ENCODE results near the gene NKD2. TPM values are rescaled to one million over a fixed set of nuclear protein-coding genes. Genes with fewer than 3 reads are reported as not detected.

NKD2 gene
- total and polyA plus RNA-seq, 3 donors from 2014 or later, result 16.5 to 42.1 (median 31.6) TPM

DNA sequence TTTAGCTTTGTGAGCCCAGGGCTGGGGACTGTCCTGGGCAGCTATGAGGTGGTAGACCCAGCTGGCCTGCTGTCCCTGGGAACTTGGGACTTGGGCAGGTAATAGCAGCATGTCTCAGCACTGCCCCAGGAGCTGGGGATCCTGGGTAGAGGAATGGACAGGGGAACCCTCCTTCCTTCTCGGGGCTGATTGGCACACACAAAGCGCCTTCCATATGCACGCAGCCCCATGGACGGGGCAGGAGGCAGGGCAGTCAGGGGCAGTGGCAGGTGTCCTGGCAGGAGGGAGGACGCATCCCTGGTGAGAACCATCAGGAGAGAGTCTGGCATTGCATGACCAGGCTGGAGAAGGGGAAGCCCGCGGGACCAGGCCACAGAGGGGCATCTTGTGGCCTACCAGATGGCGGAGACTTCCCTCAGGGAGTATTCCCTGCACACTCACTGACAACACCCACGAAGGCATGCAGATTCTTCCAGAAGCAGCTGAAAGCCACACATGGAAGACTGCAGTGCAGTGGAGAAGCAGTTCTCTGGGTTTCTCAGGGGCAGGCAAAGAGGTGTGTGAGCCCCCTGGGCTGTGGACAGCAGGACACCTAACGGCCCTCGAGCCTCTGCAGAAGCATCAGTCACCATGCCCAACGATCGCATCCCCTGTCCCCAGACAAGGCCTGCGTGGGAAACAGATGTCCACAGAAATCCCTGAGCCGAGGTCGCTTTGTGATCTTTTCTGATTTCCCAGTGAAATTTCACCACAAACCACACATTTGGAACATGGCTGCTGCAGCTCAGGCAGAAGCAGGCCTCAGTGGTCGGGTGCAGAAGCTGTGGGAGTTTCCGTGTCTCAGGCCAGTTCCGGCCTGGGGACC is 7.0 kb upstream of the NKD2 start:
- Histone ChIP-seq H3K27me3 (no peaks in the 10 kb centered on the region), H3K27ac (no peak overlapping the region), H3K9me3 (no peaks in the 10 kb centered on the region), H3K36me3 (ENCODE audit: low read depth, missing control alignments) (no peaks in the 10 kb centered on the region), H3K4me1 (peaks cover 18% of the 10 kb centered on the region), H3K4me3 (no peak overlapping the region)
- DNase-seq, result peak; percentile 13
- 90 to 92% methylated on average over 8 to 19 of the region's 19 CpGs for WGBS, 2 donors
- intact Hi-C loops (cut with DNase I; ENCODE audit: low total_unique reads), result no loop called here
- TF ChIP-seq, protein P1, sequence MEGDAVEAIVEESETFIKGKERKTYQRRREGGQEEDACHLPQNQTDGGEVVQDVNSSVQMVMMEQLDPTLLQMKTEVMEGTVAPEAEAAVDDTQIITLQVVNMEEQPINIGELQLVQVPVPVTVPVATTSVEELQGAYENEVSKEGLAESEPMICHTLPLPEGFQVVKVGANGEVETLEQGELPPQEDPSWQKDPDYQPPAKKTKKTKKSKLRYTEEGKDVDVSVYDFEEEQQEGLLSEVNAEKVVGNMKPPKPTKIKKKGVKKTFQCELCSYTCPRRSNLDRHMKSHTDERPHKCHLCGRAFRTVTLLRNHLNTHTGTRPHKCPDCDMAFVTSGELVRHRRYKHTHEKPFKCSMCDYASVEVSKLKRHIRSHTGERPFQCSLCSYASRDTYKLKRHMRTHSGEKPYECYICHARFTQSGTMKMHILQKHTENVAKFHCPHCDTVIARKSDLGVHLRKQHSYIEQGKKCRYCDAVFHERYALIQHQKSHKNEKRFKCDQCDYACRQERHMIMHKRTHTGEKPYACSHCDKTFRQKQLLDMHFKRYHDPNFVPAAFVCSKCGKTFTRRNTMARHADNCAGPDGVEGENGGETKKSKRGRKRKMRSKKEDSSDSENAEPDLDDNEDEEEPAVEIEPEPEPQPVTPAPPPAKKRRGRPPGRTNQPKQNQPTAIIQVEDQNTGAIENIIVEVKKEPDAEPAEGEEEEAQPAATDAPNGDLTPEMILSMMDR (IDR thresholded peaks at IDR 0.05), result no peak
- no peak for TF ChIP-seq POLR2A (IDR thresholded peaks at IDR 0.05)

DNA sequence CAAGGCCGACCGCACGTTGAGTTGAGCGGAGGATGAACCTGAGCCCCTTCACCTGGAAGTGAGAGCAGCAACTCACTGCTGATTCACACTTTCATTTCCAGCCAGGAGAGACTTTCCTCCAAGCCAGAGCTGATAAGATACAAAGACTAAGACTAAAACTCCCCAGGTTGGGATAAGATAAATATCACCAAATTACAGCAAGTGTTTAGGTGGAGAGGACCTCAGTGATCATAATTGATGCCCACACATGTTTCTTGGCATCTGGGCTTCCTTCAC is 6.4 kb upstream of the NKD2 start:
- 73 to 100% methylated on average over 1 to 4 of the region's 4 CpGs for WGBS, 2 donors
- Histone ChIP-seq H3K36me3 (ENCODE audit: low read depth, missing control alignments) (no peaks in the 10 kb centered on the region), H3K4me3 (no peak overlapping the region), H3K27me3 (no peaks in the 10 kb centered on the region), H3K4me1 (peaks cover 15% of the 10 kb centered on the region), H3K9me3 (no peaks in the 10 kb centered on the region), H3K27ac (no peak overlapping the region)
- DNase-seq, result no peak
- intact Hi-C loops (cut with DNase I; ENCODE audit: low total_unique reads), result no loop called here
- TF ChIP-seq, protein P1 (IDR thresholded peaks at IDR 0.05), result no peak
- no peak for TF ChIP-seq POLR2A (IDR thresholded peaks at IDR 0.05)

DNA sequence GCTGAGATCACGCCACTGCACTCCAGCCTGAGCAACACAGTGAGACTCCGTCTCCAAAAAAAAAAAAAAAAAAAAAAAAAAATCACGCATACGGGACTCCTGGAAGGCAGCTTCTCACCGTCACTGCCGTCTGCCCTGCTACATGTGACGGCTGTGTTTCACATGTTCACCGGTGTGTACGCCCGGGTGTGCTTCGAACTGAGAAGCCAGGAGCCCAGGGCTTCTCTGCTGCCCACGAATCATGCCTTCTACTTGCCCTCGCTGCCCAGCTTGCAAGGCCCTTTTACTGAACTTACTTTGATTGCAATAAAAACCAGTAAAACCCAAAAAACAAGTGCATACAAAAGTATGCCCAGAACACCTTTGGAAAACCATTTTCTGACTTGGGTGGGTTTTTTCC is 5.8 kb upstream of the NKD2 start:
- Histone ChIP-seq H3K4me3 (no peak overlapping the region), H3K27ac (no peak overlapping the region), H3K9me3 (no peaks in the 10 kb centered on the region), H3K4me1 (peaks cover 18% of the 10 kb centered on the region), H3K36me3 (ENCODE audit: low read depth, missing control alignments) (no peaks in the 10 kb centered on the region), H3K27me3 (no peaks in the 10 kb centered on the region)
- peak; percentile 13 for DNase-seq
- WGBS, 2 donors, result 93 to 95% methylated on average over 13 of the region's 13 CpGs
- TF ChIP-seq, protein P1 (IDR thresholded peaks at IDR 0.05), result no peak
- intact Hi-C loops (cut with DNase I; ENCODE audit: low total_unique reads), result no loop called here

DNA sequence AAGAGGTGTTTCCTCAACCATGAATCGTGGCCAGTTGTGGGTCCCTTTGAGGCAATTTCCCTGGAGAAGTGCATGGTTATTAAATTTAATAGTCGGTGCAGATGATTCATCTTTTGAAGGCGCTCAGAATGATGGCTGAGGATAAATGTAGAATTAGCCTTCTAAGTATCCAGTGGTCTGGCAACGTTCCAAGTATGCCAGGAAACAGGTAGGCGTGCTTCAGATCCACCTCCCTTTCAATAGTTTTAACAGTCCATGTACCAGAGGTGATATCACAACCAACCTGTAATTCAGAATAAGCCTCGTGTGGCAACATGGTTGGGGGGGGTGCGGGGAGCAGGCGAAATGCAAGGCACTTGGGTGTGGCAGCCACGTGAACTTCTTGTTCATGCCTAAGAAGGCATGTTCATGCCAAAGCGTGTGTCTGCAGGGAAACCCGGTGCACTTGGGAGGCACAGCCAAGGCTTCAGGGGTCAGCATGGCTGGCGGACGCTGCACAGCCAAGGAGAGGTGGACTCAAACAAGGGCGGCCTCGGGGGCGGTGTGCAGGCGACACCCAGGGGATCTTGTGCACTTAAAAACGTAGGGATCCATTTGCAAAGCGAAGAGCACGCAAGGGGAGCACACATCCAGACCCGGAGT is 5.2 kb upstream of the NKD2 start:
- Histone ChIP-seq H3K4me1 (peaks cover 14% of the 10 kb centered on the region), H3K9me3 (no peaks in the 10 kb centered on the region), H3K27ac (no peak overlapping the region), H3K27me3 (no peaks in the 10 kb centered on the region), H3K36me3 (ENCODE audit: low read depth, missing control alignments) (no peaks in the 10 kb centered on the region), H3K4me3 (peak overlapping the region; percentile 59 to 66)
- DNase-seq, result peak; percentile 18
- WGBS, 2 donors, result 64 to 69% methylated on average over 18 to 21 of the region's 21 CpGs
- intact Hi-C loops (cut with DNase I; ENCODE audit: low total_unique reads), result no loop called here
- TF ChIP-seq, protein P1 (IDR thresholded peaks at IDR 0.05), result no peak
- TF ChIP-seq POLR2A (IDR thresholded peaks at IDR 0.05), result no peak

Data from testis (tissue), 3 donors.